ENCODE results near the gene PZP.

PZP gene

GRCh38 chr12:9108504-9109212, 99.5 kb downstream of the PZP start:
- no peak for DNase-seq (ENCODE audit: low read depth, low spot score)
- H3K4me3 ChIP-seq (ENCODE audit: low read length): no peak overlapping the region

GRCh38 chr12:9107542-9107873, 100.7 kb downstream of the PZP start:
- H3K4me3 ChIP-seq (ENCODE audit: low read length): no peak overlapping the region
- DNase-seq (ENCODE audit: low read depth, low spot score): no peak

GRCh38 chr12:9106610-9107541, 101.3 kb downstream of the PZP start:
- DNase-seq (ENCODE audit: low read depth, low spot score): no peak
- H3K4me3 ChIP-seq (ENCODE audit: low read length): no peak overlapping the region

GRCh38 chr12:9106067-9106466, 102.1 kb downstream of the PZP start:
- H3K4me3 ChIP-seq (ENCODE audit: low read length): no peak overlapping the region
- no peak for DNase-seq (ENCODE audit: low read depth, low spot score)

- no peak for DNase-seq (ENCODE audit: low read depth, low spot score)
Observed at GRCh38 chr12:9104767-9105423, 103.3 kb downstream of the PZP start.

GRCh38 chr12:9104087-9104486, 104.1 kb downstream of the PZP start:
- no peak for DNase-seq (ENCODE audit: low read depth, low spot score)
- no peak overlapping the region for H3K4me3 ChIP-seq (ENCODE audit: low read length)

More at GRCh38 chr12:9104767-9105423, 103.3 kb downstream of the PZP start:
- H3K4me3 ChIP-seq (ENCODE audit: low read length): no peak overlapping the region

- H3K4me3 ChIP-seq (ENCODE audit: low read length): no peak overlapping the region
- DNase-seq (ENCODE audit: low read depth, low spot score): no peak
Observed at GRCh38 chr12:9103050-9103849, 104.9 kb downstream of the PZP start.

- H3K4me3 ChIP-seq (ENCODE audit: low read length): no peak overlapping the region
- no peak for DNase-seq (ENCODE audit: low read depth, low spot score)
Observed at GRCh38 chr12:9101018-9101687, 107.0 kb downstream of the PZP start.

GRCh38 chr12:9099552-9100190, 108.5 kb downstream of the PZP start:
- H3K4me3 ChIP-seq (ENCODE audit: low read length): no peak overlapping the region

More at GRCh38 chr12:9099552-9100190, 108.5 kb downstream of the PZP start:
- no peak for DNase-seq (ENCODE audit: low read depth, low spot score)
